ENCODE measurements around the gene PPP1R3G.
A peak's percentile ranks its signal among the peaks of the same experiment; 100 is the strongest.

PPP1R3G gene

DNA sequence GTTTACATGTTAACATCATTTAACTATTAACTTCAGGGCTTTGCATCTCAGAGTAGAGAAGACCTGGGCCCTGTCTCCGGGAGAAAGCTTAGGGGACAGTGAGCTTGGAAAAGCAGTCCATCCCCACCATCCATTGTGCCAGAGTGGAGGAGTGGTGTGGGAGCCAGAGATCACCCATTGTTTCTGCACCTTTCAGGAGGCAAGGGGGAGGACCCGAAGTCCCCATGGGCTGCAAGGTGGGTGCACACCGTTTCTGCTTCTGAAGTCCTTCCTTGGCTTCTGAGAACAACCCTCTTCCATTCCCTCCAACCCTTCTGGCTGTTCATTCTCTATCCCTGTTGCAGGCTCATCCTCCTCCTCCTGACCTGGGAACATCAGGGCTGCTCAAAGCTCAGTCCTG, 4.0 kb upstream of the PPP1R3G start:
- DNase-seq (ENCODE audit: extremely low read depth, low read depth), result no peak
- TF ChIP-seq, protein P1, sequence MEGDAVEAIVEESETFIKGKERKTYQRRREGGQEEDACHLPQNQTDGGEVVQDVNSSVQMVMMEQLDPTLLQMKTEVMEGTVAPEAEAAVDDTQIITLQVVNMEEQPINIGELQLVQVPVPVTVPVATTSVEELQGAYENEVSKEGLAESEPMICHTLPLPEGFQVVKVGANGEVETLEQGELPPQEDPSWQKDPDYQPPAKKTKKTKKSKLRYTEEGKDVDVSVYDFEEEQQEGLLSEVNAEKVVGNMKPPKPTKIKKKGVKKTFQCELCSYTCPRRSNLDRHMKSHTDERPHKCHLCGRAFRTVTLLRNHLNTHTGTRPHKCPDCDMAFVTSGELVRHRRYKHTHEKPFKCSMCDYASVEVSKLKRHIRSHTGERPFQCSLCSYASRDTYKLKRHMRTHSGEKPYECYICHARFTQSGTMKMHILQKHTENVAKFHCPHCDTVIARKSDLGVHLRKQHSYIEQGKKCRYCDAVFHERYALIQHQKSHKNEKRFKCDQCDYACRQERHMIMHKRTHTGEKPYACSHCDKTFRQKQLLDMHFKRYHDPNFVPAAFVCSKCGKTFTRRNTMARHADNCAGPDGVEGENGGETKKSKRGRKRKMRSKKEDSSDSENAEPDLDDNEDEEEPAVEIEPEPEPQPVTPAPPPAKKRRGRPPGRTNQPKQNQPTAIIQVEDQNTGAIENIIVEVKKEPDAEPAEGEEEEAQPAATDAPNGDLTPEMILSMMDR (IDR thresholded peaks at IDR 0.05; ENCODE audit: low read depth, low read length), result no peak

DNA sequence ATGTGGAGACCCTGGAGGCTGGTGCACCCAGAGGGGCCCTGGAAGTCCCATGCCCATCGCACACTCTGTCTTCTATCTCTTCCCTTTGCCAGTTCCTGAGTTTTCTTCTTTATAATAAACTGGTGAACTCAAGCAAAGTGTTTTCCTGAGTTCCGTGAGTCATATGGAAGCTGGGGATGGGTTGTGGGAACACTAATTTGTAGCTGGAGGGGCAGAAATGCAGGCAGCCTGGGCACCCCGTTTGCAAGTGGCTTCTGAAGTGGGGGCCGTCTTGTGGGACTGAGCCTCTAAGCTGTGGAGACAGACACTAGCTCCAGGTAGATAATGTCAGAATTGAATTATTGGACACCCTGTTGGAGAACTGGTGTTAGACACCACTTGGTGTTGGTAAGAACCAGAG, 3.2 kb upstream of the PPP1R3G start:
- TF ChIP-seq, protein P1 (IDR thresholded peaks at IDR 0.05; ENCODE audit: low read depth, low read length), result no peak
- no peak for DNase-seq (ENCODE audit: extremely low read depth, low read depth)

DNA sequence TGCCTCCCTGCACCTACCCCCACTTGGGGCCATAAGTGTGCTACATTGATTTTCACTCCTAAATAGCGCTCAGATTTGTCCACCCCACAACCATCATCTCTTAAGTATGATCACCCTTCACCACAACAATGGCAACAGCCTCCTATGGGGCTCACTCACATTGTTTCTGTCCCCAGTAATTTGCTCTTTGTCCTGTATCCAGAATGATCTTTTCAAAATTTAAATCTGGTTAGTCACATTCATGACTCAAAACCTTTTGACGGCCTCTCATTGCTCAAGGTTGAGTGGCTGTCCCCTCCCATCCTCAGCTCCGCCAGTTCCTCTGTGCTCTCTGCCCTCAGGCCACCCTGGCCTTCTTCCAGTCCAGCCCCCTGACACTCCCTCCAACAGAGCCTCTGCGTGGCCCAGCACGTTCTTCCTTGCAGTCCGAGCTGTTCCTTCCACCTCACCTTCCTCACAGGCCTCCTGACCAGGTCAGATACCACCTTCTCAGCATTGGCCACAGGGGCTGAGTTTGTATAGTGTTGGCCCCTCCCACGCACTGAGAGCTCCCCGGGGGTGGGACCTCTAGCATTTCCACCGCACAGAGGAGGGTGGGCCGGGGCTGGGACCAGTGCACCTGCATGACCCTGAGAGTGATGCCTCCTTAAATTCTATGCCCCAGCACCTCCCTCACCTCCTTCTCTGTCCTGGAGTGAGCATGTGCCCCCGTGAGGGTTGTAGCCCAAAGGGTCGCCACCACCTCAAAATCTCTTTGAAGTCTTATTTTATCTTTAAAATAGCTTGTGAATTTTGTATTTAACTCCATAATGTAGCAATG, 2.4 kb upstream of the PPP1R3G start:
- TF ChIP-seq, protein P1 (IDR thresholded peaks at IDR 0.05; ENCODE audit: low read depth, low read length), result no peak
- peak; percentile 38 for DNase-seq (ENCODE audit: extremely low read depth, low read depth)

DNA sequence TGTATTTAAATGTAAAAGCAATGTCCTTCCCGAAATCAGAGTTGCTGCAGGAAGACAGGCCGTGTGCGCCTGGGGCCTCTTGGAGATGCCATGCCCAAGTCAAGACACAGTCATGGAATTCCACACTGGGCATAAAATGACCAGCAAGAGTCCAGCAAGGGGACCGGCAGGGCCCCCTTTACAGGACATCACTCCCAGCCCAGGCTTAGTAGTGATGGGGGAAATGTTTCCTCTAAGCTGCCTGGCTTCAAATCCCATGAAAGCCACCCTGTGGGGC, 1.9 kb upstream of the PPP1R3G start:
- no peak for DNase-seq (ENCODE audit: extremely low read depth, low read depth)

DNA sequence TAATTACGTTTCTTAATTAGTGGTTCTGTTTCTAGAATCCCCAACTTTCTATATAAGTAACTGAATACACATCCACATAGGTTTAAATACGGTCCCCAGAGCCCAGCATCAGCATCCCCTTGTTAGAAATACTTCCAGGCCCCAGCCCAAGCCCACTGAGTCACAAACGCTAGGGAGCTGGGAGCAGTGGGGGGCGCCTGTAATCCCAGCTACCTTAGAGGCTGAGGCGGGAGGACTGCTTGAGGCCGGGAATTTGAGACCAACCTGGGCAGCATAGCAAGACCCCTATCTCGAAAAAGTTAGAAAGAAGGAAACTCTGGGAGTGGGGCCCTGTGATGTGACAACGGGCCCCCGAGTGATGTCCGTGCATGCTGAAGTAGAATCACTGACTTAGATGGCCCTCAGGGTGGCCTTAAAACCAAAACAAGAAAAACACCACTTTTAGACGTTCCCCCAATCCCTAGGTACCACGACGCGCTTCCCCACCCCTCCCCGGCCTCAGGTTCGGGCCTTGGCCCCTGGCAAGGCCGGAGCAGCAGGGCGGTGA, 1.3 kb upstream of the PPP1R3G start:
- no peak for DNase-seq (ENCODE audit: extremely low read depth, low read depth)
- TF ChIP-seq, protein P1 (IDR thresholded peaks at IDR 0.05; ENCODE audit: low read depth, low read length), result no peak

More for the DNA sequence above, 1.9 kb upstream of the PPP1R3G start:
- TF ChIP-seq, protein P1 (IDR thresholded peaks at IDR 0.05; ENCODE audit: low read depth, low read length), result no peak

DNA sequence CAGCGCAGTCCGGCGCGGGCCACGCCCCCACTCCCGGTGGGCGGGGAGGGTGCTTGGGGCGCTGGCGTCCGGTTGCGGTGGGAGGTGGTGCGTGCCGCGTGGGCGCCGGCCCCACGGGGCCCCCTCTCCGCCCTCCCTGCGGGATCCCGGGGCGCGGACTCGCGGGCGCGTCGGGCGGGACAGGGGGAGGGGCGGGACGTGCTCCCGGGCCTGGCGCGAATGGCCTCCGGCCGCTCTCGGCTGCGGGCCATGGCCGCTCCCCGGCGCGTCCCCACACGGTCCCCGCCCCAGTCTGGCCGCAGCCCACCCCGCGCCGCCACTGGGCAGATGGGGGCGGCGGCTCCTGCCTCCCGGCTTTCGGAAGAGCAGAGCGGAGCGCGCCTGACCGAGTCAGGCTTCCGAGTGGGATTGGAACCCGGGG, 771 bp upstream of the PPP1R3G start:
- DNase-seq (ENCODE audit: extremely low read depth, low read depth), result no peak
- TF ChIP-seq, protein P1 (IDR thresholded peaks at IDR 0.05; ENCODE audit: low read depth, low read length), result no peak

DNA sequence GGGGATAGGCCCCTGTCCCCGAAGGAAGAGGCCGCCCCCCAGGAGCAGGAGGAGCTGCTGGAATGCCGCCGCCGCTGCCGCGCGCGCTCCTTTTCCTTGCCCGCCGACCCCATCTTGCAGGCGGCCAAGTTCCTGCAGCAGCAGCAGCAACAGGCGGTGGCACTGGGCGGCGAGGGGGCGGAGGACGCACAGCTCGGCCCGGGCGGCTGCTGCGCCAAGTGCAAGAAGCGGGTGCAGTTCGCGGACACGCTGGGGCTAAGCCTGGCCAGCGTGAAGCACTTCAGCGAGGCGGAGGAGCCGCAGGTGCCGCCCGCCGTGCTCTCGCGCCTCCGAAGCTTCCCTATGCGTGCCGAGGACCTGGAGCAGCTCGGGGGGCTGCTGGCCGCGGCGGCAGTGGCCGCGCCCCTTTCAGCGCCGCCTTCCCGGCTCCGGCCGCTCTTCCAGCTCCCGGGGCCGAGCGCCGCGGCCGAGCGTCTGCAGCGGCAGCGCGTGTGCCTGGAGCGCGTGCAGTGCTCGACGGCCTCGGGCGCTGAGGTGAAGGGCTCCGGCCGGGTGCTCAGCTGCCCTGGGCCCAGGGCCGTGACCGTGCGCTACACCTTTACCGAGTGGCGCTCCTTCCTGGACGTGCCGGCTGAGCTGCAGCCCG, 630 bp downstream of the PPP1R3G start:
- DNase-seq (ENCODE audit: extremely low read depth, low read depth), result no peak
- TF ChIP-seq, protein P1 (IDR thresholded peaks at IDR 0.05; ENCODE audit: low read depth, low read length), result no peak

All from AG09319 (cell line).